ENCODE data around the gene CEP95.

DNA sequence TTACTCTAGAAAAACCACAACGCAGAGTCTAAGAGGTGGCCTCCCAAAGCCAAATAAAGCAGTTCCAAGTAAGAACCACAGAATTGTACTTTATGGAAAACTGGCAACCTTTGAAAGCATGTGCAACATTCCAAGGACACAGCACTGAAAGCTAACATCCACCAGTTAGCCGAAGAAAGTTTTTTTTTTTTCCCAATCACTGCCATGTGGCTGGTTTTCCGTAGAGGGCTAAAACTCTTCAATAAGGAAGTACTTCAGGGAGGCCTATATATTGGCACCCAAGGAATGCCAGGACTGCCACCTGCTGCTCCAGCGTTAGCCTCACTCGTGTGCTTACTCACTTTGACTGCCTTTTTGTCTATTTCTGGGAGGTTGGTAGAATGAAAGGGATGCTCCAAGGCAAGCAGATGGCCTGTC lies 25.2 kb downstream of the CEP95 start:
- no peak for TF ChIP-seq POLR2A (IDR thresholded peaks at IDR 0.05)
- TF ChIP-seq, protein P1, sequence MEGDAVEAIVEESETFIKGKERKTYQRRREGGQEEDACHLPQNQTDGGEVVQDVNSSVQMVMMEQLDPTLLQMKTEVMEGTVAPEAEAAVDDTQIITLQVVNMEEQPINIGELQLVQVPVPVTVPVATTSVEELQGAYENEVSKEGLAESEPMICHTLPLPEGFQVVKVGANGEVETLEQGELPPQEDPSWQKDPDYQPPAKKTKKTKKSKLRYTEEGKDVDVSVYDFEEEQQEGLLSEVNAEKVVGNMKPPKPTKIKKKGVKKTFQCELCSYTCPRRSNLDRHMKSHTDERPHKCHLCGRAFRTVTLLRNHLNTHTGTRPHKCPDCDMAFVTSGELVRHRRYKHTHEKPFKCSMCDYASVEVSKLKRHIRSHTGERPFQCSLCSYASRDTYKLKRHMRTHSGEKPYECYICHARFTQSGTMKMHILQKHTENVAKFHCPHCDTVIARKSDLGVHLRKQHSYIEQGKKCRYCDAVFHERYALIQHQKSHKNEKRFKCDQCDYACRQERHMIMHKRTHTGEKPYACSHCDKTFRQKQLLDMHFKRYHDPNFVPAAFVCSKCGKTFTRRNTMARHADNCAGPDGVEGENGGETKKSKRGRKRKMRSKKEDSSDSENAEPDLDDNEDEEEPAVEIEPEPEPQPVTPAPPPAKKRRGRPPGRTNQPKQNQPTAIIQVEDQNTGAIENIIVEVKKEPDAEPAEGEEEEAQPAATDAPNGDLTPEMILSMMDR (IDR thresholded peaks at IDR 0.05 in 4 of 5, conservative IDR thresholded peaks at IDR 0.05 in 1 of 5): no peak
